GM08714 (cell line): Measurements from ENCODE around the gene FABP7.

Experiments used
- H3K4me3 ChIP-seq: fragments of 200-500 bp; sonication (Bioruptor generic); 2 replicates; pipeline ENCODE4 v1.5.1; 2014; ENCODE audit warnings: mild to moderate bottlenecking, low read length, inconsistent platforms
- ZNF274 ChIP-seq: IDR thresholded peaks from 2 replicates; pipeline ENCODE4 v1.6.1; 2012; ENCODE audit warnings: mild to moderate bottlenecking, low read depth, low read length

The FABP7 gene

GRCh38 chr6:122821095-122821494 lies 41.6 kb downstream of the FABP7 start:
- TF ChIP-seq ZNF274: no peak
- no peak overlapping the region for H3K4me3 ChIP-seq

GRCh38 chr6:122825163-122825562 lies 45.6 kb downstream of the FABP7 start:
- no peak for TF ChIP-seq ZNF274
- H3K4me3 ChIP-seq: no peak overlapping the region

- H3K4me3 ChIP-seq: no peak overlapping the region
- no peak for TF ChIP-seq ZNF274
These were observed 49.9 kb downstream of the FABP7 start for GRCh38 chr6:122829456-122829855.

- TF ChIP-seq ZNF274: no peak
- H3K4me3 ChIP-seq: no peak overlapping the region
These were observed 52.0 kb downstream of the FABP7 start for GRCh38 chr6:122831511-122831910.

- TF ChIP-seq ZNF274: no peak
- H3K4me3 ChIP-seq: no peak overlapping the region
These were observed 52.9 kb downstream of the FABP7 start for GRCh38 chr6:122832459-122832858.

- no peak for TF ChIP-seq ZNF274
- no peak overlapping the region for H3K4me3 ChIP-seq
These were observed 53.5 kb downstream of the FABP7 start for GRCh38 chr6:122833021-122833491.
